ENCODE data around the gene ATG3. TPM values are rescaled to one million over a fixed set of nuclear protein-coding genes. Genes with fewer than 3 reads are reported as not detected.
A peak's percentile ranks its signal among the peaks of the same experiment; 100 is the strongest.
"Not testable (repeated sequence)": the region's sequence is repeated elsewhere in the genome, so short reads cannot be mapped to it uniquely, and the experiment has no call there.

ATG3 gene
- total RNA-seq, 1 experiment from 2014 or later: 97.2 TPM

DNA sequence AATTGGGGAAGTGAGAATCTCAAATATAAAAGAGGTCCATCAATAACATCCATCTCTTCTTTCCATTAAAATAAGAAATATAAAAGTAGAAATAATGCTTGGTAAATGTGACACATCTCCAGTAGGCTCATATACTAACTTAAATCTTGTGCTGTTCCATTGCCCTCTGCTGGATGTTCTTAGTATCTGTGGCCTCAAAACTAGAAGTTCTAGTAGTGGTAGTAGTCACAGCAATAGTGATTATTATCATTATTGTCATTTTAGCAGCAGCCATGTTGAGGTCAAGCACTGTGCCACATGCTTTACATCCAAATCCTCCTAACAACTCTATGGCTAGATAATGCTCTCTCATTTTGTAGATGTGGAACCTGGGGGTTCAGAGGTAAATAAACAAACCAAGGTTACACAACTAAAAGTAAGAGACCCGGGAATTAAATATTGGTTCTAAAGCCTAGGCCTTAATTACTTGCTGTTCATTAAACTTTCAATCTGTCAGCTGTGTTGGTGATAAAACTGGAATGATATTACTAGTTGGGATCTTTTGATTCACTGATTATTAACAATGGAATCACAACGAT is 42.2 kb downstream of the ATG3 start:
- TF ChIP-seq, protein P1, sequence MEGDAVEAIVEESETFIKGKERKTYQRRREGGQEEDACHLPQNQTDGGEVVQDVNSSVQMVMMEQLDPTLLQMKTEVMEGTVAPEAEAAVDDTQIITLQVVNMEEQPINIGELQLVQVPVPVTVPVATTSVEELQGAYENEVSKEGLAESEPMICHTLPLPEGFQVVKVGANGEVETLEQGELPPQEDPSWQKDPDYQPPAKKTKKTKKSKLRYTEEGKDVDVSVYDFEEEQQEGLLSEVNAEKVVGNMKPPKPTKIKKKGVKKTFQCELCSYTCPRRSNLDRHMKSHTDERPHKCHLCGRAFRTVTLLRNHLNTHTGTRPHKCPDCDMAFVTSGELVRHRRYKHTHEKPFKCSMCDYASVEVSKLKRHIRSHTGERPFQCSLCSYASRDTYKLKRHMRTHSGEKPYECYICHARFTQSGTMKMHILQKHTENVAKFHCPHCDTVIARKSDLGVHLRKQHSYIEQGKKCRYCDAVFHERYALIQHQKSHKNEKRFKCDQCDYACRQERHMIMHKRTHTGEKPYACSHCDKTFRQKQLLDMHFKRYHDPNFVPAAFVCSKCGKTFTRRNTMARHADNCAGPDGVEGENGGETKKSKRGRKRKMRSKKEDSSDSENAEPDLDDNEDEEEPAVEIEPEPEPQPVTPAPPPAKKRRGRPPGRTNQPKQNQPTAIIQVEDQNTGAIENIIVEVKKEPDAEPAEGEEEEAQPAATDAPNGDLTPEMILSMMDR (IDR thresholded peaks at IDR 0.05; ENCODE audit: unreplicated experiment): peak; percentile 69
- DNase-seq (ENCODE audit: unreplicated experiment): peak; percentile 66
- Mint-ChIP-seq H3K36me3 (ENCODE audit: insufficient read depth, unreplicated experiment) (no peaks in the 10 kb centered on the region), H3K4me3 (ENCODE audit: unreplicated experiment) (no peak overlapping the region), H3K27me3 (ENCODE audit: insufficient read depth, unreplicated experiment) (no peaks in the 10 kb centered on the region), H3K27ac (ENCODE audit: low read depth, unreplicated experiment) (no peak overlapping the region), H3K4me1 (ENCODE audit: insufficient read depth, unreplicated experiment) (no peaks in the 10 kb centered on the region), H3K9me3 (ENCODE audit: unreplicated experiment) (no peaks in the 10 kb centered on the region)
- intact Hi-C loops (cut with micrococcal nuclease): loop anchor here (1.0 to 2.0 kb wide), 5 partner anchors 80 to 409 kb away; no protein-coding TSS in a partner anchor
- BruUV-seq (replicated peaks): no TSS peak
- CTCF ChIA-PET: interaction anchor here (0.6 to 7.1 kb wide), 29 partner anchors 13 to 410 kb away, joined by 3 to 98 read pairs (median 4); partner anchors contain the start of genes CD200 and SLC9C1
- POLR2A ChIA-PET: interaction anchor here (1.1 to 1.2 kb wide), 2 partner anchors 200 to 226 kb away, joined by 3 to 5 read pairs; partner anchors contain the start of gene SLC9C1

DNA sequence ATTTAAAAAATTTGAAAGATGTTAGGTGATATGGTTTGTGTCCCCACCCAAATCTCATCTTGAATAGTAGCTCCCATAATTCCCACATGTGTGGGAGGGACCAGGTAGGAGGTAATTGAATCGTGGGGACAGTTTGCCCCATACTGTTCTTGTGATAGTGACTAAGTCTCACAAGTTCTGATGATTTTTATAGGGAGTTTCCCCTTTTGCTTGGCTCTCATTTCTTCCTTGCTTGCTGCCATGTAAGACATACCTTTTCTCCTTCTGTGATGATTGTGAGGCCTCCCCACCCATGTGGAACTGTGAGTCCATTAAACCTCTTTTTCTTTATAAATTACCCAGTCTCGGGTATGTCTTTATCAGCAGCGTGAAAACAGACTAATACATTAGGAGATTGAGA is 42.8 kb downstream of the ATG3 start:
- not testable (repeated sequence) for H3K9me3 Mint-ChIP-seq (ENCODE audit: unreplicated experiment); H3K36me3 Mint-ChIP-seq (ENCODE audit: insufficient read depth, unreplicated experiment); DNase-seq (ENCODE audit: unreplicated experiment); BruUV-seq (replicated peaks); H3K4me1 Mint-ChIP-seq (ENCODE audit: insufficient read depth, unreplicated experiment); H3K27me3 Mint-ChIP-seq (ENCODE audit: insufficient read depth, unreplicated experiment); H3K4me3 Mint-ChIP-seq (ENCODE audit: unreplicated experiment); H3K27ac Mint-ChIP-seq (ENCODE audit: low read depth, unreplicated experiment)
- ChIA-PET POLR2A (interaction anchor here (0.8 kb wide), 1 partner anchor 211 kb away, joined by 3 read pairs; no protein-coding TSS in a partner anchor), CTCF (interaction anchor here (0.7 to 7.1 kb wide), 14 partner anchors 14 to 410 kb away, joined by 3 to 98 read pairs (median 4); partner anchors contain the start of genes CD200 and SLC9C1)
- intact Hi-C loops (cut with micrococcal nuclease): loop anchor here (1.0 to 2.0 kb wide), 5 partner anchors 80 to 408 kb away; no protein-coding TSS in a partner anchor

DNA sequence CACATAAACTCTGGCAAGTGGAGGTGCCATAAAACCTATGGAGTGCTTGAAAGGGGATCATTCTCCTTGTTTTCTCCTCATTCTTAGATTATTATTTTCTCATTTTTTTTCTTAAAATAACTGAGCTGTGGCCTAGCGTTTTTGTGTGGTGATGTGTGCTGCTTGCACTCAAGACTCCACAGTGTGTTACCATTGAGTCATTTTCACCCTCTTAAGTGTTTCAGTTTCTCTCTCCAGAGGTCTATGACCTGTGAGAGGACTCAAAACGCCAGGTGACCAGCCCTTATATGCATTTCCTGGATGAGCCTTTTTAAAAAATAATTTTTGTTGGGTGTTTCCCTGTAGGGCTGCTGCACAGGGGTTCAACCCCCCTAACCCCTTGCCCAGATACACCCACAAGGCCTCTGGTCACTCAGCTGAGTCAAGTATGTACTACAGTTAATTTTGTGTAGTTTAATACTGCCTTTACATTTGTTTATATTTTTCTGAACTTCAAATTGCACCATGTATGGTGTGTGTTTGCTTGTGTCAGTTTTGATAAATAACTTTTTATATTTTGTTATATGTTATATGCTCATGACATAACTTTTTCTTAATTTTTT is 47.1 kb downstream of the ATG3 start:
- H3K4me1 Mint-ChIP-seq (ENCODE audit: insufficient read depth, unreplicated experiment): no peaks in the 10 kb centered on the region
- intact Hi-C loops (cut with micrococcal nuclease): no loop called here
- no peak for DNase-seq (ENCODE audit: unreplicated experiment)
- no TSS peak for BruUV-seq (replicated peaks)
- no peaks in the 10 kb centered on the region for H3K27me3 Mint-ChIP-seq (ENCODE audit: insufficient read depth, unreplicated experiment)
- no peak overlapping the region for H3K4me3 Mint-ChIP-seq (ENCODE audit: unreplicated experiment)
- H3K9me3 Mint-ChIP-seq (ENCODE audit: unreplicated experiment): no peaks in the 10 kb centered on the region
- POLR2A ChIA-PET: no interaction called here
- TF ChIP-seq, protein P1 (IDR thresholded peaks at IDR 0.05; ENCODE audit: unreplicated experiment): no peak
- no peaks in the 10 kb centered on the region for H3K36me3 Mint-ChIP-seq (ENCODE audit: insufficient read depth, unreplicated experiment)
- CTCF ChIA-PET: interaction anchor here (0.5 to 1.6 kb wide), 3 partner anchors 221 to 407 kb away, joined by 3 to 14 read pairs (median 4); partner anchors contain the start of gene SLC9C1
- no peak overlapping the region for H3K27ac Mint-ChIP-seq (ENCODE audit: low read depth, unreplicated experiment)

DNA sequence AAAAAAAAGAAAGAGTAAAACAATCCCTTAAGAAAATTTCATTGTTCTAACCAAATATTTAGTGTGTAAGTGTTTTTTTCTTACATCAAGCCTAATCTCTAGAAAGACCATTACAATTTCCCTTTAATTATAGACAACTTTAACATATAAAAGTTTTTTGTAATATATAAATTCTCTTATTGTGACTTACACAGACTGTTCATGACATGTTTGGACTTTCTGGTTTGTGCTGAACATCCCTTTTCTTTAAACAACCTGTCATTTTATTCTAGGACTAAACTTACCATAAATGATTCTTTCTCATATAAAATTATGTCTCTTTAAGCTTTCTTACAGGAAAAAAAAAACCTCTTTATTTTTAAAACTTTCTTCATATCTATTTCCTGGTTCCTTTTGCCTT is 49.4 kb downstream of the ATG3 start:
- BruUV-seq (replicated peaks): no TSS peak
- Mint-ChIP-seq H3K9me3 (ENCODE audit: unreplicated experiment) (no peaks in the 10 kb centered on the region), H3K4me3 (ENCODE audit: unreplicated experiment) (no peak overlapping the region), H3K36me3 (ENCODE audit: insufficient read depth, unreplicated experiment) (no peaks in the 10 kb centered on the region), H3K4me1 (ENCODE audit: insufficient read depth, unreplicated experiment) (no peaks in the 10 kb centered on the region), H3K27me3 (ENCODE audit: insufficient read depth, unreplicated experiment) (no peaks in the 10 kb centered on the region), H3K27ac (ENCODE audit: low read depth, unreplicated experiment) (no peak overlapping the region)
- POLR2A ChIA-PET: interaction anchor here (0.6 kb wide), 1 partner anchor 377 kb away, joined by 4 read pairs; no protein-coding TSS in a partner anchor
- intact Hi-C loops (cut with micrococcal nuclease): no loop called here
- peak; percentile 5 for DNase-seq (ENCODE audit: unreplicated experiment)
- TF ChIP-seq, protein P1 (IDR thresholded peaks at IDR 0.05; ENCODE audit: unreplicated experiment): no peak
- CTCF ChIA-PET: interaction anchor here (1.1 kb wide), 1 partner anchor 193 kb away, joined by 3 read pairs; no protein-coding TSS in a partner anchor

Measured in MCF 10A (cell line).